GM12892 (cell line): Measurements from ENCODE around the gene COL6A3.

Source experiments
- POLR2A ChIP-seq: IDR thresholded peaks from 2 replicates; pipeline ENCODE4 v1.6.1; 2011; ENCODE audit warnings: low read depth, low read length, control low read depth
- TAF1 ChIP-seq: IDR thresholded peaks from 2 replicates; pipeline ENCODE4 v1.6.1; 2011; ENCODE audit warnings: low read depth, mild to moderate bottlenecking, control low read depth, low read length, borderline replicate concordance

GRCh38 chr2:237350597-237350996, 63.4 kb downstream of the COL6A3 start:
- TF ChIP-seq POLR2A (no peak), TAF1 (no peak)
